DOHH2 (cell line): ENCODE data around the gene TAF1B.

Experiments
- CTCF ChIP-seq: fragments of 200-600 bp; sonication (generic); IDR thresholded peaks from one replicate; pipeline ENCODE4 v1.5.1; 2014; ENCODE audit warnings: antibody characterized with exemption, mild to moderate bottlenecking, low read depth, low read length; ENCODE audit not compliant: poor library complexity, severe bottlenecking
- EZH2phosphoT487 ChIP-seq: fragments of 200-600 bp; sonication (generic); IDR thresholded peaks from 2 replicates; pipeline ENCODE4 v1.6.1; 2017; ENCODE audit warnings: borderline replicate concordance, mild to moderate bottlenecking, antibody characterized with exemption, low read length, moderate library complexity, mixed read lengths

DNA sequence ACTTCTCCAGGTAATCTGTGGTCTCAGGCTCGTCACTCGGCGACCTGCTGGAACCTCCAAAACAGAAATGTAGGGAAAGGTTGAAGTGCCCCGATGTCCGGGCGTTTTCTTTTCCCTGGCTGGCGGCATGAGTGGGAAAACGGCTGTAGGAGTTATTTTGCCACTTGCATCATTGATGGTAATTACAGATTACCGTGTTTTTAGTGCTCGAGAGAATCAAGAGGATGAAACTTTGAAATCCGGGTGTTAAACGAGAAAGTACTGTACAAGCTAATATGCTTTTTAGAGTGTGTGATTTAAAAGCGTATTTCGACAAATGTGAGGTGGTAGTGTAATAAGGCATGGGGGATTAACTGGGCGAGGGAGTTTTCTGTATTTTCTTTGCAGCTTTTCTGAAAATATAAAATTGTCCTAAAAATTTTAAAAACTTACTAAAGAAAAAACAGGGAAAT, 109.0 kb downstream of the TAF1B start:
- TF ChIP-seq CTCF (no peak), EZH2phosphoT487 (no peak)
